GM12878 (cell line): ENCODE data around the gene WWOX. TPM values are rescaled to one million over a fixed set of nuclear protein-coding genes. Genes with fewer than 3 reads are reported as not detected.

Experiments used
- ATAC-seq: fragments of 200-7000 bp; cut with Tn5 transposase; 3 replicates; pipeline ENCODE4 v1.9.1; 2020; ENCODE audit warnings: mild to moderate bottlenecking, moderate library complexity
- BruUV-seq: library from RNA; stranded (reverse); fragments of 400-500 nt; replicated peaks from 2 replicates; lab custom pipeline; 2021; lab: Mats Ljungman, UMichigan
- CTCF ChIA-PET: fragments of 300-600 bp; sonication (Branson Sonifier 250); formaldehyde crosslinking; extraction: SDS; loops from one replicate; lab custom pipeline; 2021; ENCODE audit warnings: inconsistent platforms; lab: Yijun Ruan, JAX
- POLR2A ChIA-PET: fragments of 350-600 bp; formaldehyde crosslinking; extraction: SDS; loops from one replicate; lab custom pipeline; 2021; ENCODE audit warnings: inconsistent platforms; lab: Charles Lee
- RAD21 ChIA-PET: fragments of 300-600 bp; sonication (Branson Sonifier 250); formaldehyde crosslinking; loops from one replicate; lab custom pipeline; 2023; ENCODE audit warnings: antibody characterized with exemption; ENCODE audit not compliant: unreplicated experiment; lab: Charles Lee
- SMC1A ChIA-PET: fragments of 300-600 bp; sonication (Branson Sonifier 250); formaldehyde crosslinking; loops from one replicate; lab custom pipeline; 2023; ENCODE audit not compliant: unreplicated experiment, uncharacterized antibody; lab: Charles Lee
- DNase-seq: peaks from one replicate; pipeline ENCODE4 v3.0.0-alpha.2; 2011; ENCODE audit warnings: low read depth, low spot score
- FAIRE-seq: peaks from 3 replicates; lab custom pipeline; 2011; peaks lifted over from hg19 to GRCh38; lab: Jason Lieb, UNC
- H2AFZ ChIP-seq: 2 replicates; pipeline ENCODE4 v1.6.0; 2011; ENCODE audit warnings: low read depth, low read length, control low read depth; ENCODE audit not compliant: control insufficient read depth
- H3K27ac ChIP-seq: 2 replicates; pipeline ENCODE4 v1.5.1; 2011; ENCODE audit warnings: control low read depth; ENCODE audit not compliant: control insufficient read depth, insufficient read depth
- H3K27me3 ChIP-seq, 2 experiments: replicated peaks in 1 of 2; 2 replicates each; pipeline versions ENCODE4 v1.6.0 to v1.6.1; 2011; ENCODE audit warnings: low read length in 1 of 2; ENCODE audit not compliant: control insufficient read depth in 2 of 2, insufficient read depth in 2 of 2
- H3K36me3 ChIP-seq, 2 experiments: 2 replicates each; pipeline ENCODE4 v1.5.1; 2011; ENCODE audit warnings: low read length in 1 of 2; ENCODE audit not compliant: control insufficient read depth in 2 of 2, insufficient read depth in 2 of 2
- H3K4me1 ChIP-seq: 2 replicates; pipeline ENCODE4 v1.6.1; 2011; ENCODE audit warnings: mild to moderate bottlenecking, low read length, moderate library complexity, mixed read lengths; ENCODE audit not compliant: control insufficient read depth, insufficient read depth
- H3K4me2 ChIP-seq: 2 replicates; pipeline ENCODE4 v1.6.0; 2011; ENCODE audit warnings: control low read depth; ENCODE audit not compliant: control insufficient read depth, insufficient read depth
- H3K4me3 ChIP-seq: fragments of 200-600 bp; sonication (generic); 2 replicates; pipeline ENCODE4 v1.5.1; 2016
- H3K79me2 ChIP-seq: 2 replicates; pipeline ENCODE4 v1.6.0; 2011; ENCODE audit warnings: low read length; ENCODE audit not compliant: control insufficient read depth, insufficient read depth
- H3K9ac ChIP-seq: 2 replicates; pipeline ENCODE4 v1.8.0; 2011; ENCODE audit warnings: low read length, control low read depth, mixed read lengths; ENCODE audit not compliant: control insufficient read depth, insufficient read depth
- H3K9me3 ChIP-seq: replicated peaks from 3 replicates; pipeline ENCODE4 v1.5.1; 2011; ENCODE audit warnings: mild to moderate bottlenecking, low read length; ENCODE audit not compliant: control insufficient read depth, insufficient read depth
- H4K20me1 ChIP-seq: 2 replicates; pipeline ENCODE4 v1.6.0; 2011; ENCODE audit not compliant: control insufficient read depth, insufficient read depth
- GABPA ChIP-seq: IDR thresholded peaks from 2 replicates; pipeline ENCODE4 v1.6.1; 2014; ENCODE audit warnings: antibody characterized with exemption, low read depth, mild to moderate bottlenecking, inconsistent platforms
- SMARCA5 ChIP-seq: fragments of 450-650 bp; IDR thresholded peaks from 2 replicates; pipeline ENCODE4 v1.6.1; 2017; ENCODE audit warnings: mild to moderate bottlenecking
- SPI1 ChIP-seq: IDR thresholded peaks from 2 replicates; pipeline ENCODE4 v1.6.1; 2011; ENCODE audit warnings: low read depth, mild to moderate bottlenecking, low read length, moderate library complexity, borderline replicate concordance; ENCODE audit not compliant: insufficient read depth
- TAF1 ChIP-seq: IDR thresholded peaks from 2 replicates; pipeline ENCODE4 v1.6.1; 2011; ENCODE audit warnings: mild to moderate bottlenecking, low read depth, low read length, borderline replicate concordance
- YBX1 ChIP-seq: fragments of 450-650 bp; IDR thresholded peaks from 2 replicates; pipeline ENCODE4 v1.6.1; 2016; ENCODE audit warnings: antibody characterized with exemption
- WGBS: methylation state at CpG from one replicate; pipeline ENCODE4 v1.1.6; 2016; ENCODE audit warnings: low lambda C conversion rate; ENCODE audit not compliant: insufficient replicate concordance, insufficient coverage; ENCODE audit errors: missing lambda C conversion rate; 5-methylcytosine and 5-hydroxymethylcytosine counted together
- in situ Hi-C: fragments of 300-500 bp; cut with MboI; formaldehyde crosslinking; loops from 9 replicates; pipeline ENCODE4 v1.14.3; 2018; ENCODE audit warnings: mixed read lengths
- intact Hi-C: fragments of 100-400 bp; cut with micrococcal nuclease; formaldehyde crosslinking; loops from one replicate; pipeline ENCODE4 v1.14.2; 2022; ENCODE audit not compliant: unreplicated experiment
- polyA plus RNA-seq, 11 experiments: library from polyadenylated mRNA; depleted of rRNA in 4 of 11; unstranded in 6 of 11; stranded (reverse) in 5 of 11; fragments of >200 nt; fragmentation: Nextera tagmentation in 4 of 11; fragmentation: Illumina TruSeq in 1 of 11; extraction: Ambion mirVana in 4 of 11; extraction: Trizol in 1 of 11; gene quantifications; 1 replicate in 1 of 11; 2 replicates in 10 of 11; pipeline versions ENCODE4 v1.2.1 to v1.2.3, GENCODE V29; 2011 to 2016; ENCODE audit warnings: inconsistent platforms in 2 of 11, missing spikeins in 2 of 11, low read depth in 1 of 11
- total RNA-seq, 4 experiments: library from RNA; depleted of rRNA in 3 of 4; stranded (reverse); fragments of >200 nt in 3 of 4; fragmentation: Illumina TruSeq in 1 of 4; extraction: Trizol in 1 of 4; gene quantifications; 2 replicates each; pipeline versions ENCODE4 v1.2.1 to v1.2.3, GENCODE V29; 2013 to 2021

Gene WWOX
- total and polyA plus RNA-seq, 10 of the 15 experiments (the other 5 are each of a cell fraction or from before 2014, with no cell fraction given), result 2.8 to 24.4 (median 17.8) TPM

DNA sequence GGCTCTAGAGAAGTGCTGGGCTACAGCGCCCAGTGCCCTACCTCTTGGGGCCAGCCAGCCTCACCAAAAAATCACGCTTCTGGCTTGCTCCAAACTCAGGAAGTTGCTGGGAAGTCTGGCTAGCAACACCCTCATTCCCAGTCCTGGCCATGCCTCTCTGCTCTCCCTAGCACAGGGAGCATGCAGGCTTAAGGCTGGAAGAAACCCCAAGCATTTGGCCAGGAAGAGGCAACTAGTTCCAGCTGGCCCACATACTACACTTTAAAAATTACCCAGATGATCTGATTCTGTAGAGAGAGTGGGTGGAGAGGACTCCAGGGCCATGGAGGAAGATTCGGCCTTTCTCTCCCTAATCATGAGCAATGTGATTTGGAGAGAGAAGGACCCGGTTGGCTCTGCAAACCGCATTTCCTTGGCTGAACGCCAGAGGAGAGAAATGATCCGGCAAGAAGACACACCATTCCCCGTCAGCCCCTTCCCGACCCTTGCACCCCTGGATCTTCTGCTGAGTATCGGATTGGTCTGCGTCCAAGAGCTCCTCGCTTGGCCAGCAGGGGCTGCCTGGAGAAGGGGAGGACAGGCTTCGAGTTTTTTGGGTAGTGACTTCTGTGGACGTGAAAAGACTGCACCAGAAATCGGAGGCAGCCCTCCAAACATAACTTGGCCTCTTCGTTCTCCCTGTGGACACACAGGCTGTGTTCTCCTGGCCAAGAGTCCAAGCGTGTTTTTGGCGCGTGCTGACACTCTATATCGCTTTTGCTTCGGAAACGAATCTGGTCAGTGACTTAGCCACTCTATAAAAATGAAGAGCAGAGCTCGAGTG, 406.3 kb downstream of the WWOX start:
- DNase-seq (no peak), ATAC-seq (no peak)
- in situ Hi-C loops, result loop anchor here (5.0 to 10.0 kb wide), 2 partner anchors 267 to 1099 kb away; partner anchors contain the start of gene MAF
- H3K79me2 ChIP-seq, result no peaks in the 10 kb centered on the region
- no peaks in the 10 kb centered on the region for H3K36me3 ChIP-seq
- 68% methylated on average over 23 of the region's 23 CpGs for WGBS
- ChIA-PET SMC1A (no interaction called here), CTCF (interaction anchor here (4.7 kb wide), 1 partner anchor 264 kb away, joined by 36 read pairs; no protein-coding TSS in a partner anchor), POLR2A (no interaction called here)
- BruUV-seq, result no TSS peak
- H3K9ac ChIP-seq, result no peak overlapping the region
- peaks cover 3% of the 10 kb centered on the region for H3K4me1 ChIP-seq
- H4K20me1 ChIP-seq, result no peaks in the 10 kb centered on the region
- H3K27ac ChIP-seq, result no peak overlapping the region
- no peak overlapping the region for H3K4me3 ChIP-seq
- H3K4me2 ChIP-seq, result no peak overlapping the region
- no peaks in the 10 kb centered on the region for H3K27me3 ChIP-seq
- intact Hi-C loops, result loop anchor here (10.0 kb wide), 1 partner anchor 539 kb away; no protein-coding TSS in a partner anchor
- no peak for TF ChIP-seq SMARCA5
- TF ChIP-seq SPI1, result no peak
- no peak for TF ChIP-seq TAF1
- TF ChIP-seq GABPA, result no peak
- TF ChIP-seq YBX1, result no peak
- TF ChIP-seq, all 136 proteins: peak for 0
- Histone ChIP-seq H3K9me3 (no peaks in the 10 kb centered on the region), H2AFZ (no peak overlapping the region)
- FAIRE-seq, result no peak
- RAD21 ChIA-PET, result interaction anchor here (0.6 kb wide), 1 partner anchor 168 kb away, joined by 3 read pairs; no protein-coding TSS in a partner anchor
